SIG-M5 (cell line): ENCODE measurements around the gene WNT5B.

Source experiments
- DNase-seq: peaks from one replicate; lab custom pipeline; 2025; lab: John Stamatoyannopoulos, UW

The WNT5B gene

DNA sequence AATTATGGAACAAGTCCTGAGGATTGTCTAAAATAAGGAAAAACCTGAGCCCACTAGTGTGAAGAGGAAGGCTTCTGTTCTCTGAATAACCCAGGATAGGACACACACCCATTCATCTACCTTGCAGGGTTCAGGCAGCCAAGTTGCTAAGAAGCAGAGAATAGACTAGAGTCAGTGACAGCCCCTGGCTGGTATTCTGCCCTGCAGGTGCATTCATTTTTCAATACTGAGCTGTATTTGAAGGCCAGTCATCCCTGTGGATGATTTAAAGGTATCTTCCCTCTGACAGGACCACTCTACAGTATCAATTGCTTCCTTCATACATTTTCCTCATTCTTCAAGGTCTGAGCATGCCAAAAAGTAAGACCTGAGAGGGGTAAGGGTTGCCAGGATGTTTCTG lies 22.9 kb downstream of the WNT5B start:
- no peak for DNase-seq

DNA sequence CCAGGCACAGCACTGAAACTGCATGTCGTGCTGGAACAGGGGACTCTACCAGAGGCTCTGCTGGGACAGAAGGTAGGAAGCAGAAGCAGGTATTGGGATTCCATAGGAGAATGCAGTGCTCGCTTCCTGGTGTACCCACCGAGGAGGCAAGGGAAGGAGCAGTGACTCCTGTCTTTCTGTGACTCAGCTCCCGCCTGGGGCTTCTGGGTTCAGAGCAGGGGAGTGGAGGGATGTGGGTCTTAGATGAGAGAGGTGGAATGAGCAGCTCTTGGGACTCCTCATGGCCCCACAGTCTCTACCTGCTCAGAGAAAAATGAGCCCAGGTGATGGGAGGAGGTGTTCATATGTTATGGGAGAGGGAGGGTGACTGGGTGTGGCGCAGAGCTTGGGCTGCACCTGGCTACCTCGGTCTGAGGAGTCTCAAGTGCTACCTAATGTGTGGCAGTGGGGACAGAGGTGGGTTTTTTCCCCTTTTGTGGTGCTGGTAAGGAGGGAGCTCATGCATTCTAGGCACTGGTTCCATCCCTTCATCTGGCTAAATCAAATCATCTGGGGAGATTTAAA lies 26.3 kb downstream of the WNT5B start:
- DNase-seq: no peak

GRCh38 chr12:1656902-1657301 lies 27.9 kb downstream of the WNT5B start:
- DNase-seq: no peak

GRCh38 chr12:1657688-1658087 lies 28.7 kb downstream of the WNT5B start:
- no peak for DNase-seq

DNA sequence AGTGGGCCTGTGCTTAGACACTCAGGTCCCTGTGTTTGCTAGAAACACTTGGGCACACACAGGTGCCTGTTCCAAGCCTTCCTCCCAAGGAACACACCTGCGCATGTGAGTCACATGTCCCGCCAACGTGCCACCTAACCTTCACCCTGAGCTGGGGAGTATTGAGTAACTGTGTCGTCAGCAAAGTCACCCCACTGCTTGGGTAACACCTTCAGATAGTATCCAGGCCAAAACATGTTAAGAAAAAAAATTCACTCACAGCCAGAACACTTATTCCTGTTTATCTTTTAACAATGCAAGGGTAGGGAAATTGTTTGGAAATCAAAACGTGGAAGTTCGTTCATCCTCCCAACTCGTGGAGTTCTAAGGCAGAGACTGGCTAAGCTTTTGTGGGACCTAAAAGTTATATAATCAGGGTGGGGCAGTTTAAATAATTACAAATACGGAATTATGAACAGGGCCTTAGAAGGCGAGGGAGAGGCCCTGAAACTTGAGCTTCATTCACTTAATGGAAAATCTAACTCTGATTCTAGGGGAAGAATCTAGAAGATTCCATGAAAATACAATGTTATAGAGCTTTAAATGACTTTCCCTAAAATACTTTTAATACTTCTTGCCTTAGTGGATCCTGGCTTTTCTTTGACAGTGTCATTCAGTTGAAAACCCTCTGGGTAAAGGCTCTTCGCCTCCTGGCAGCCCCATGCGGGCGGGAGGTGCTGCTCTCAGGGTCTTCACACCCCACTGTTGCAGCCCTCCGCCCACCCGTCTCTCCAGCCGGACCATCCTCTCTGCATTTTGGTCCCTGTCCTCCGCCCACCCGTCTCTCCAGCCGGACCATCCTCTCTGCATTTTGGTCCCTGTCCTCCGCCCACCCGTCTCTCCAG lies 31.5 kb downstream of the WNT5B start:
- no peak for DNase-seq

DNA sequence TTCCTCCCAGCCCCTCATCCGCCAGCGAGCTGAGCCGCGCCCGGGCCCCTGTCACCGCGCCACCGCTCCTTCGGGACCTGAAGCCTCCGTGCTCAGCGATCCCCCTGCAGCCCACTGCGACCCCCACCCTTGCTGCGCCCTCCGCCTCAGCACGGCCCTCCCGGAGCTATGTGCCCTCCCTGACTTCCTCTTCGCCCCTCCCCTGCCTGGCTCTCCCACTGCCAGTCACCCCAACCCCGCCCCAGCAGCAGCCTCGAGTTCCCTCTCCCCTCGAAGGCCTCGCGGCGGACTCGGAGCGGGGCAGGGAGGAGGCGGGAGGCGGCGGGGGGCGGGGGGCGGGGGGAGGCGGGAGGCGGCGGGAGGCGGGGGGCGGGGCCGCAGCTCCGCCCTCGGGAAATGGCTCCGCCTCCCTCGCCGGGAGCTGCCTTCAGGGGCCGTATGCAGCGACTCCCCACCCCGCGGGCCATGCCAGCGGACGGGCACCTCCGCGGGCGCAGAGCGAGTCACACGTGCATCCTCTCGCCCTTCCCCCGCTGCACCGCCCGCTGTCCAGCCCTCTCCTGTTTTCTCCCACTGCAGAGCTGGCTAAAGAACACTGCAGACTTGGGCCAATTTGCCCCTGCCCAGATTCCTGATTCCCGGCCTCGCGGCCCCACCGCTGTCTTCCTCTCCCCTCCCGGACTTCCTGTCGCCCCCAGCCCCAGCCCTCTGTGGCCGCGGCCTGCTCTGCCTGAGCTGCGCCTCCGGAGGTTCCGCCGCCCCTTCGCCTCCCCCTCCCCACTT lies 32.7 kb downstream of the WNT5B start:
- DNase-seq: peak; percentile 73

DNA sequence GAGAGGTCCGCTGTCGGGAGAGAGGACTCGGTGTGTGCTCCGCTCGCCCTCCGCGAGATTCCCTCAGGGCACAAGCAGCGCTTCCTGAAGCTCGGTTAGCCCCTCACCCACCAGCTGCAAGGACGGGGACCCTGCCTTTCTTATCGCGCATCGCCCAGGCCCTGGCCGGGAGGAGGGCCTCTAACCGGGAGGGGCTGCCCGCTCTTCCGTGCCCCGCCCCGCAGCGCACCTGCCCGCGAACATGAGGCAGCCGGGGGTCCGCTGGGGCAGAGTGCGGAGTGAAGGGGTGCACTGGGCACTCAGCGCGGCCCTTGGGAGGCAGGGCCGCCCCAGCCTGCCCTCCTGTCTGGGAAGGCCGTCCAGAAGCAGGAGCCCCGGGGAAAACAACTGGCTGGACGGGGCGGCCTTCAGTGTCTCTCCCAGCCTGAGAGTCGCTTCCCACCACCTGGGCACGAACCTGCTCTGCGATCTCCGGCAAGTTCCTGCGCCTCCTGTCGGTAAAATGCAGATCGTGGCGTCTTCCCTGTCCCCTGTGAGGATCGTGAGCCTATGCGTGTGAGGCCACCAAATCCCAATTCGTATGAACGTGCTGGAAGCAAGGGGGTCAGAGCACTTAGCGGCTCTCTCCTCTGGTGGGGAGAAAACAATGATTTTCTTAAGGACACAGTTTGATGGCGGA lies 33.9 kb downstream of the WNT5B start:
- DNase-seq: no peak

- DNase-seq: no peak
These were observed 34.6 kb downstream of the WNT5B start for GRCh38 chr12:1663440-1664132.

GRCh38 chr12:1665366-1665765 lies 36.3 kb downstream of the WNT5B start:
- no peak for DNase-seq

DNA sequence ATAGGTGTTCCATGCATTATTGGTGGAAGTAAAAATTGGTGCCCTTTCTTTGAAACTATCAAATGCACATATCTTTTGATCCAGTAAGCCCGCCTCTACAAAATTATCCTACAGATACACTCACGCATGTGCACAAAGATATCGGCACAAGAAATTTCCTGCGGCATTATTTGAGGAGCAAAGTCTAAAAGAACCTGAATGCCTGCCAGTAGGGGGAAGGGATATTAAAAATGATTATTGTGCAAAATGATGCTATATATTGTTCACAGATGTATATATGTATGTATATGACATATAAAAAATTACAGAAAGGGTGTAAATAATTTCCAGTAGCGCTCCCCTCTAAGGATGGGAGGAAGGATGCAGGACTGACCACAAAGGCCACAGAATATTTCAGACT lies 37.2 kb downstream of the WNT5B start:
- no peak for DNase-seq

DNA sequence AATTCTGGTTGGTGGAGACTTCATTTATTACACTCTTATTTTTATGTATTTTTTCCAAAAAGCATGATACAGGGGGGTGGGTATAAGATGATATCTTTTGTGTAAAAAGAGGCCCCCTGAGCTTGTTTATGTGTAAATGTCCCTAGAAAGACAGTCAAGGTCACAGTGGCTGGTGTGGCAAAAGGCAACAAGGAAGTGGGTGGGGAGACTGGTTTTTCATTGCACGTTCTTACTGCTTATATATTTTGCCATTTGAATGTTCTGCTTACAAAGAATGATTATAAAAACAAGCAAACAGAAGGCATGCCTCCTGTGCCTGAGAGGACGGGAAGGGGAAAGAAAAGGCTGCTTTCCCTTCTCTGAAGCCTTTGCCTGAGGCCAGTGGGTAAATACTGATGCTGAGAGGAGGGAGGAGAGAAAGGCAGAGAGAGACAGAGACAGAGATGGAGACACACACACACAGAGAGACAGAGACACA lies 37.7 kb downstream of the WNT5B start:
- DNase-seq: no peak

- DNase-seq: no peak
These were observed 40.0 kb downstream of the WNT5B start for GRCh38 chr12:1668833-1669543.

DNA sequence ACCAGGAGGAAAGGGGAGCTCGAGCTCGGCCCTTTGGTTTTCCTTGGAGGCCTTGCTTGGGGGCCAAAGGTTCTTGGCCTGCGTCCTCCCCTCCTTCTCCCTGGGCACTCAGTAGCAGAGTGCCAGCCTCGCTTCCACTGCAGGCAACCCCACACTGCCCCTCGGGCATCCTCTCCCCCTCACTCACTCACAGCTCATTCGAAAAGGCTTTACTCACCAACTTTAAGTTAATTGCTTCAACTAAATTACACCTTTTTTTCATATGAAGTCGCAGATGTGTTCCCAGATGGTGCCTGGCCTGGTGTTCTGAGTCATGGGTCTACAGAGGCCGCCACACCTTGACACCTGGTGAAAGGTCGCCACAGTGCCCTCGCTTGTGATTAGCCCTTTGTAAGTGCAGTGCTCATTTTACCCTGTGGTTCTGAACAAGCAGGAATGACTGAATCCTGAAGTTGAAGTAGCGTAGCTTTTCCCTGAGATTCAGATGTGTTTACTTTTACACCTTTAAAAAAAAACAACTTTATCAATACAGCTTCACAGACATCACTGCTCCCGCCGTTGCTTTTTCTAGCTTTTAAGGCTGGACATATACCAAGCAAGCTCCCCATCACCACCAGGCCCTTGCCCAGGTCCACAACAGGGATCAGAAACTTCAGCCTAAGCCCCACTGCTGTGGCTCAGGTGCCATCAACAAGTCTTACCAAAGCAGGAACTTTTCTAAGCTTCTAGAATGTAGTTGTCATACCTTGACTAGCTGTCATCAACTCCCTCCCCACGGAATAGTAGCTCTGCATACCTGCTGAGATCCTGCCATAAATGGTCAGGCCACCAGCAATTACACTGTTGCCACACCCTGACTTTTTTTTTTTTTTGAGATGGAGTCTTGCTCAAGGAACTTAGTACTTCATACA lies 41.6 kb downstream of the WNT5B start:
- no peak for DNase-seq

GRCh38 chr12:1676043-1676442 lies 47.0 kb downstream of the WNT5B start:
- DNase-seq: no peak

GRCh38 chr12:1680804-1681492 lies 51.9 kb downstream of the WNT5B start:
- DNase-seq: no peak

DNA sequence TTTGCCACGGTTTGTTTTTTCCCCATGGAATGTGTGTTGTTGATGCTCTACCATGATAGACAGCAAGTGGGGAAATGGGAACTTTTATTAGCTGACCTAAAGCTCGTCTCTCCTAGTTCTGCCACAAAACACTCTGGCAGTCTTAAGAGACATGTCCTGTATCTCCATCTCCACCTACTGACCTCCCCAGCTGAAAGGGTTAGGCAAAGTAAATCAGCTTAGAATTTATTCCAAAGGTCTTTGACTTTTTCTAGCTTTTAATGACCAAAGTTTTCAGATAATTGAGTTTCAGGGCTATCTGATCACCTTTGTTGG lies 52.4 kb downstream of the WNT5B start:
- DNase-seq: no peak

GRCh38 chr12:1688086-1688710 lies 59.2 kb downstream of the WNT5B start:
- no peak for DNase-seq

GRCh38 chr12:1690578-1691122 lies 61.6 kb downstream of the WNT5B start, which contains the start of gene ADIPOR2:
TSS of gene ADIPOR2 (plus strand) at chr12:1691070. CDS start at chr12:1754344, 63,274 bp downstream.
- DNase-seq: peak; percentile 83
